ENCODE results near the gene COPZ1. TPM values are rescaled to one million over a fixed set of nuclear protein-coding genes. Genes with fewer than 3 reads are reported as not detected.

COPZ1 gene
- total and polyA plus RNA-seq, 2 donors (not counting 3 experiments of a cell fraction or from before 2014, with no cell fraction given) = 143 to 174 TPM

DNA sequence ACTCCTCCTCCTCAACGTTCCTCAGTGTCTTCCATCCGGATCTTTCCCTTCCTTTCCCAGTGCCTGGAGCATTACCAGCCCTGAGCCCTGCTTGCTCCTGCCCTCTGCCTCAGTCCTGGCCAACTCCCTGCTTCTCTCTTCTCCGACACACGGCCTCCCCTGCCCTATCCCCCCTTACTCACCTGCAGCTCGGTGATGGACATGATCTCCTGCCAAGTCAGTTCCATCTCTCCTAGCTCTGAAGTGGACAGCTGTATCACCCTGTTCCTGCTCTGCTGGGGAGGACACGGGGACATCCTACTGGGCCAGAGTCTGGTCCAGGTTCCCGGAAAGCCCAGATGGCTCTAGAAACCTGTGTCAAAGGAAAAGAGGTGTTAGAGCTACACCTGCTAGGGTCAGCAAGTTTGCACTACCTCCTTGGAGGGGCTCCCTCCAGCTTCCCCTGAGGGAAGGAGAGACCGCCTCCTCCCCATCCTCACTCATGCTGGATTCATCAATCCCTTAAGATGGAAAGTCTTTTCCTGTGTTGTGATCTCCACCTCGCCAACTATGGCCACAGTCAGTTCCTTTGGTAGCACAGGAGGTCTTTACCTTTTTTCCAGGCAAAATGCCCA, 29.9 kb upstream of the COPZ1 start:
- intact Hi-C loops (cut with micrococcal nuclease) (loop anchor here (1.0 to 2.0 kb wide), 2 partner anchors 65 to 74 kb away; no protein-coding TSS in a partner anchor), dilution Hi-C loops (cut with MboI; ENCODE audit: extremely low pct_ligation_motif_present, low sequenced_read_pairs) (no loop called here)
- Histone ChIP-seq H3K27ac (ENCODE audit: insufficient read depth, low read depth, low read length) (no peak overlapping the region), H3K9me1 (replicated peaks; ENCODE audit: control insufficient read depth, extremely low read depth, insufficient read depth, low read length) (no peaks in the 10 kb centered on the region), H3K36me3 (ENCODE audit: control insufficient read depth in 2 of 2, extremely low read depth in 1 of 2, insufficient read depth in 2 of 2, low read length in 2 of 2) (no peaks in the 10 kb centered on the region), H3K4me3 (replicated peaks in 1 of 3; ENCODE audit: insufficient read depth in 1 of 3, low read depth in 1 of 3, low read length in 3 of 3) (no peak overlapping the region), H3K9me3 (replicated peaks; ENCODE audit: control insufficient read depth, insufficient read depth, low read length) (no peaks in the 10 kb centered on the region), H4K20me1 (replicated peaks; ENCODE audit: control insufficient read depth, extremely low read depth, insufficient read depth, low read length) (no peaks in the 10 kb centered on the region), H2AFZ (ENCODE audit: low read depth, low read length) (no peak overlapping the region), H3K27me3 (ENCODE audit: control insufficient read depth in 2 of 2, insufficient read depth in 2 of 2, low read length in 2 of 2) (peaks cover 10 to 13% of the 10 kb centered on the region in 2 experiments), H3K79me2 (ENCODE audit: control insufficient read depth, insufficient read depth, low read length) (no peaks in the 10 kb centered on the region), H3K9ac (replicated peaks; ENCODE audit: extremely low read depth, insufficient read depth, low read length) (no peak overlapping the region), H3K4me1 (ENCODE audit: control insufficient read depth, extremely low read depth, insufficient read depth, low read length) (no peaks in the 10 kb centered on the region), H3K4me2 (ENCODE audit: insufficient read depth, low read length) (no peak overlapping the region)
- ChIA-PET CTCF (interaction anchor here (0.9 to 2.7 kb wide), 5 partner anchors 12 to 85 kb away, joined by 4 to 15 read pairs (median 7); partner anchors contain the start of gene COPZ1), POLR2A (no interaction called here)
- no peak for DNase-seq (ENCODE audit: low read depth, low spot score)
- TF ChIP-seq POLR2A (IDR thresholded peaks at IDR 0.05; ENCODE audit: low read depth, low read length) (no peak), FOS (IDR thresholded peaks at IDR 0.05; ENCODE audit: borderline replicate concordance, insufficient read depth, low read length) (no peak), GATA2 (IDR thresholded peaks at IDR 0.05; ENCODE audit: insufficient read depth, insufficient read length, low read depth, low read length) (no peak), JUN (IDR thresholded peaks at IDR 0.05; ENCODE audit: borderline replicate concordance, insufficient read depth, insufficient read length, low read depth) (no peak)
- no peak for FAIRE-seq
- no TSS peak for BruUV-seq (replicated peaks)

DNA sequence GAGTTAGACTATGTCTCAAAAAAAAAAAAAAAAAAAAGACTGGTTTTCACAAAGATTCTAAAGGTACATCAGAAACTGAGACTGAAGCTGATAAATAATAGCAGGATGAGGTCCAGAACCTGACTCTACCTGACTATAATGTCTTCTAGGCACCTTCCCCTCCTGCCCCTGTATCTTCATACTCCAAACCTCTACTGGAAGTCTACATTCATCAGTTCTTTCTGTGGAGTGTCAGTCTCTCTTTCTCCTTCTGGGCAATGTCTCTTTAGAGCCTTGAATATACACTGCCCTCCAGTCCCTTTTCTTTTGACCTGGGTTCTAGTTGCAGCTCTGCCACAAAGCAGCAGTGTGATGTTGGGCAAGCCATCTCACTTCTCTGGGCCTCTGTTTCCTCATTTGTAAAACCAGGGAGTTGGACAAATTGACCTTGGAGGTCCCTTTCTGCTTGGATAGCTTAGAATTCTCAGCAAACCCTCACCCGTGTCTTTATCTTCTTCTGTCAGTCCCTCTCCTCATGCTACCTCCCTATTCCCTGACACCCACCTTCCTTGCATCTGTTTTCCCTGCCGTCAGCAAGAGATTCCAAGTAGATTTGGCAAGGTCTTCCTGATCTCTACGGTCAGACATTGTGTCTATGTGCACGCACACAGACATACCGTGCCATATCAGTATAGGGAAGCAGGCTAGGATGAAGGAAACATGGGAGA, 28.4 kb upstream of the COPZ1 start:
- Histone ChIP-seq H3K9ac (replicated peaks; ENCODE audit: extremely low read depth, insufficient read depth, low read length) (no peak overlapping the region), H4K20me1 (replicated peaks; ENCODE audit: control insufficient read depth, extremely low read depth, insufficient read depth, low read length) (no peaks in the 10 kb centered on the region), H3K4me2 (ENCODE audit: insufficient read depth, low read length) (no peak overlapping the region), H3K27me3 (ENCODE audit: control insufficient read depth in 2 of 2, insufficient read depth in 2 of 2, low read length in 2 of 2) (peaks cover 21 to 28% of the 10 kb centered on the region in 2 experiments), H3K79me2 (ENCODE audit: control insufficient read depth, insufficient read depth, low read length) (no peaks in the 10 kb centered on the region), H3K4me1 (ENCODE audit: control insufficient read depth, extremely low read depth, insufficient read depth, low read length) (no peaks in the 10 kb centered on the region), H3K36me3 (ENCODE audit: control insufficient read depth in 2 of 2, extremely low read depth in 1 of 2, insufficient read depth in 2 of 2, low read length in 2 of 2) (no peaks in the 10 kb centered on the region), H2AFZ (ENCODE audit: low read depth, low read length) (no peak overlapping the region), H3K27ac (ENCODE audit: insufficient read depth, low read depth, low read length) (no peak overlapping the region), H3K9me1 (replicated peaks; ENCODE audit: control insufficient read depth, extremely low read depth, insufficient read depth, low read length) (no peaks in the 10 kb centered on the region), H3K9me3 (replicated peaks; ENCODE audit: control insufficient read depth, insufficient read depth, low read length) (no peaks in the 10 kb centered on the region), H3K4me3 (replicated peaks in 1 of 3; ENCODE audit: insufficient read depth in 1 of 3, low read depth in 1 of 3, low read length in 3 of 3) (no peak overlapping the region)
- intact Hi-C loops (cut with micrococcal nuclease) = no loop called here
- ChIA-PET POLR2A (interaction anchor here (1.4 kb wide), 1 partner anchor 10 kb away, joined by 4 read pairs; no protein-coding TSS in a partner anchor), CTCF (interaction anchor here (1.0 to 2.7 kb wide), 5 partner anchors 10 to 74 kb away, joined by 4 to 15 read pairs (median 5); partner anchors contain the start of gene COPZ1)
- no TSS peak for BruUV-seq (replicated peaks)
- dilution Hi-C loops (cut with MboI; ENCODE audit: extremely low pct_ligation_motif_present, low sequenced_read_pairs) = no loop called here
- no peak for TF ChIP-seq POLR2A (IDR thresholded peaks at IDR 0.05; ENCODE audit: low read depth, low read length)
- no peak for TF ChIP-seq EZH2 (IDR thresholded peaks at IDR 0.05; ENCODE audit: borderline replicate concordance, low read depth, low read length, severe bottlenecking)
- TF ChIP-seq FOS (IDR thresholded peaks at IDR 0.05; ENCODE audit: borderline replicate concordance, insufficient read depth, low read length) = no peak
- TF ChIP-seq, protein P1, sequence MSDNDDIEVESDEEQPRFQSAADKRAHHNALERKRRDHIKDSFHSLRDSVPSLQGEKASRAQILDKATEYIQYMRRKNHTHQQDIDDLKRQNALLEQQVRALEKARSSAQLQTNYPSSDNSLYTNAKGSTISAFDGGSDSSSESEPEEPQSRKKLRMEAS (IDR thresholded peaks at IDR 0.05; ENCODE audit: insufficient read depth, insufficient read length) = no peak
- no peak for TF ChIP-seq POLR2AphosphoS5 (IDR thresholded peaks at IDR 0.05; ENCODE audit: insufficient read depth, low read depth, low read length)
- TF ChIP-seq, protein P2, sequence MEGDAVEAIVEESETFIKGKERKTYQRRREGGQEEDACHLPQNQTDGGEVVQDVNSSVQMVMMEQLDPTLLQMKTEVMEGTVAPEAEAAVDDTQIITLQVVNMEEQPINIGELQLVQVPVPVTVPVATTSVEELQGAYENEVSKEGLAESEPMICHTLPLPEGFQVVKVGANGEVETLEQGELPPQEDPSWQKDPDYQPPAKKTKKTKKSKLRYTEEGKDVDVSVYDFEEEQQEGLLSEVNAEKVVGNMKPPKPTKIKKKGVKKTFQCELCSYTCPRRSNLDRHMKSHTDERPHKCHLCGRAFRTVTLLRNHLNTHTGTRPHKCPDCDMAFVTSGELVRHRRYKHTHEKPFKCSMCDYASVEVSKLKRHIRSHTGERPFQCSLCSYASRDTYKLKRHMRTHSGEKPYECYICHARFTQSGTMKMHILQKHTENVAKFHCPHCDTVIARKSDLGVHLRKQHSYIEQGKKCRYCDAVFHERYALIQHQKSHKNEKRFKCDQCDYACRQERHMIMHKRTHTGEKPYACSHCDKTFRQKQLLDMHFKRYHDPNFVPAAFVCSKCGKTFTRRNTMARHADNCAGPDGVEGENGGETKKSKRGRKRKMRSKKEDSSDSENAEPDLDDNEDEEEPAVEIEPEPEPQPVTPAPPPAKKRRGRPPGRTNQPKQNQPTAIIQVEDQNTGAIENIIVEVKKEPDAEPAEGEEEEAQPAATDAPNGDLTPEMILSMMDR (IDR thresholded peaks at IDR 0.05; ENCODE audit: extremely low read depth in 1 of 2, insufficient read depth in 1 of 2, low read depth in 1 of 2, low read length in 2 of 2) = no peak
- TF ChIP-seq JUN (IDR thresholded peaks at IDR 0.05; ENCODE audit: borderline replicate concordance, insufficient read depth, insufficient read length, low read depth) = no peak
- no peak for TF ChIP-seq MYC (IDR thresholded peaks at IDR 0.05; ENCODE audit: low read depth, low read length)
- no peak for TF ChIP-seq GATA2 (IDR thresholded peaks at IDR 0.05; ENCODE audit: insufficient read depth, insufficient read length, low read depth, low read length)
- DNase-seq (ENCODE audit: low read depth, low spot score) = no peak
- FAIRE-seq = no peak

Data from endothelial cell of umbilical vein (primary cell).